GM19238 (cell line): Measurements from ENCODE around the gene ANO2.
"Not testable (repeated sequence)": the region's sequence is repeated elsewhere in the genome, so short reads cannot be mapped to it uniquely, and the experiment has no call there.

ENCODE experiments used
- DNase-seq: peaks from one replicate; pipeline ENCODE4 v3.0.0; 2011; ENCODE audit warnings: low spot score; ENCODE audit not compliant: insufficient read length

ANO2 gene

DNA sequence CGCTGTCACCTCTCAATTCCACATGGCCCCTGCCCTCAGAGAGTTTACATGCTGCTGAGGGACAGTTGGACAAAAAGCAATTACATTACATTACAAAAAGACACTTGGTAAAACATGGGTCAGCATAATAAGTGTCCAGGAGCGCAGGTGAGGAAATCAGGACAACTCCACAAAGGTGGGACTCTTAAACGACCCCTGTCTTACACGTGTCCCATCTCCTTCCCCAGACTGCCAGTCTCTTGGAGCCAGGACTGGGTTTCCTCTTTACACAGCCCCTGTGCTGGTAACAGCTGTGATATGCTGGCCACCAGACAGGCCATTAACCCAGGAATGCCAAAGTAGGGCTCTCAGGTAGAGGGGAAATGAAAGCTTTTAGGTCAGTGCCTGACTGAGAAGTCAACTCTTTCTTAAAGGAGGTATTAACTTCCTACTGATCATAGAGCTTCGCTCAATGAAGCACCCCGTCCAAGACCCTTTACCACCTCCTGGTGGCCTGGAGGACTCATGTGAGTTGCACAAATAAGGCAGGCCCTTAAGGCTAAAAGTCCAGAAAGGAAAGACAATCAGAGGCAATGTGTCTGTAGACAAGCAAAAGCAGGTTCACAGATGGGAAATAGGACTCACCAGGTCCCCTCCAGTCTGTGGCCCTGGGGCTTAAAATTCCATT, 55.5 kb downstream of the ANO2 start:
- no peak for DNase-seq

DNA sequence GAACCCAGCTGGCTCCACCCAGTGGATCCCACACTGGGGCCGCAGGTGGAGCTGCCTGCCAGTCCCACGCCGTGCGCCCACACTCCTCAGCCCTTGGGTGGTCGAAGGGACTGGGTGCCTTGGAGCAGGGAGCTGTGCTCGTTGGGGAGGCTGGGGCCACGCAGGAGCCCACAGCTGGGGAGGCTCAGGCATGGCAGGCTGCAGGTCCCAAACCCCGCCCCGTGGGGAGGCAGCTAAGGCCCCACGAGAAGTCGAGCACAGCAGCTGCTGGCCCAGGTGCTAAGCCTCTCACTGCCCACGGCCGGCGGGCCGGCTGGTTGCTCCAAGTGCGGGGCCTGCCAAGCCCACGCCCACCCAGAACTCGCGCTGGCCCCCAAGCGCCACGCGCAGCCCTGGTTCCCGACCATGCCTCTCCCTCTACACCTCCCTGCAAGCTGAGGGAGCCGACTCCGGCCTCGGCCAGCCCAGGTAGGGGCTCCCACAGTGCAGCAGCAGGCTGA, 56.2 kb downstream of the ANO2 start:
- no peak for DNase-seq

DNA sequence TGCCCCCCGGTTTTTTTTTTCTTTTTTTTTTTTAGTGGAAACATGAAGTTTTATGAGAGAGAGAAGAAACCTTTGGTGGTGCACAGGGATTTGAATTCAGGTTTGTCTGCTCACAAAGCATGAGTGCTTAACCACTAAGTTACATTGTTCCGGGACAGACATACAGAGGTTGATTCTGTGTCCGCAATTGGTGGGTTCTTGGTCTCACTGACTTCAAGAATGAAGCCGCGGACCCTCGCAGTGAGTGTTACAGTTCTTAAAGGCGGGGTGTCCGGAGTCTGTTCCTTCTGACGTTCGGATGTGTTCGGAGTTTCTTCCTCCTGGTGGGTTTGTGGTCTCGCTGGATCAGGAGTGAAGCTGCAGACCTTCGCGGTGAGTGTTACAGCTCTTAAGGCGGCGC, 57.2 kb downstream of the ANO2 start:
- not testable (repeated sequence) for DNase-seq

DNA sequence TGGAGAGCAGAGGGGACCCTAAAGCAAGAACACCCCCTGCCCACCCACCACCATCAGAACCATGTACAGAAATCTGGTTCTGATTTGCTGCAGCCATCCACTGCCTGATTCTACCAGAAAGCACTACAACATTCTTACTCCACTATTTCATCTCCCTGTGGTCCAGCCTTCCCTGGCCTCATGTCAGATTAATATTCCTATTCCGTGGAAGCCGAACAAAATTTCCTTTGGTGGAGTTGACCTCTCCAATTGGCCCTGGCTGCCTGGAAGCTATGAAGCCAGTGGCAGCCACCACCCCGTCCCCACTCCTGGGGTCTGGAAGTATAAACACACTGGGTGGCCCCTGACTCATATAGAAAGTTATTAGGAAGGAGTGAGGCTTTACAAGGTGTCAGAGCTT, 60.2 kb downstream of the ANO2 start:
- no peak for DNase-seq

DNA sequence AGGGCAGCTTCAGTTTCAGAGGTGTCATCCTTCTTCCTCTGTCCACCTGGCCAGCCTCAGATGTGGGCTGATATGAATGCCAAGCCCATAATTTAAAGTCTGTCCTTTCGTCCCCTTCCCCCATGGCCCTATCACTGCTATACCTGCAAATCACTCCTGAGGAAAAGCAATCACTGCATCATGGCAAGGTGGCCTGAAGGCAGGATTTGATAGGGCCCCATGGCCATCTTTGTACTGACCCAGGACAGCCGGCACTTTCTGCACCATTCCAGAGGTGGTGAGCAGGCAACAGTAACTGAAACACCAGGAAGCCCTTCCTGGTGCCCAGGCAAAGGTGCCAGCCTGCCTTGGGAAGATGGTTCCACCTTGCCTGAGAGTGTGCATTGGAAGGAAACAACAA, 60.8 kb downstream of the ANO2 start:
- DNase-seq = no peak

DNA sequence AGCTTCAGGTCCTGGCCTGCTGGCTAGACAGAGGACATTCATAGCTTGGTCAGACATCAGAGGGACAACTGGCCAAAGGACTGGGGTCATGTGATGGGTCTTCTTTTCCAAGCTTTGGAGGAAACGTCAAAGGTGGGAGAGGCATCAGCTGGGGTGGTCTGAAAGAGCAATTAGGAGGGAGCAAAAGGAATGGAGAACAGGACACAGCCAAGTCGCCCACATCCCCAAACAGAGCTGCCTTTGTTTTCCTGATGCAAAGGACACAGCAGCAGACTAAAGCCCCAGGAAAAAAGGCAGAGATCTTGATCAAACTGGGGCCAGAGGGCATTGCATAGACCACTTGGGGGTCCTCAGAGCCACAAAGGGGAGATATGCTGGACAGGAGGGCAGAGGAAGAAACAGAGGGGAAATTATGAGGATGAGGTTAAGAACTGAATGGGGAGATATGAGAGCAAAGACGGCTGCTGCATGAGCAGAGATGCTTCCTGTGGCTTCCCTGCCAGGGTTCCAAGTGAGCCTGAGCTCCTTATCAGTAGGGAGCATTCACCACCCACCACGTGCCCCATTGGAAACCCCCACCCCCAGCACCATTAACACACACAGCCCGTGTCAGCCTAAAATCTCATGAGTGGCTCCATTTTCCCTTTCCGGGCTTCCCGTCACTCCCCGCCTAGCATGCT, 62.4 kb downstream of the ANO2 start:
- no peak for DNase-seq

DNA sequence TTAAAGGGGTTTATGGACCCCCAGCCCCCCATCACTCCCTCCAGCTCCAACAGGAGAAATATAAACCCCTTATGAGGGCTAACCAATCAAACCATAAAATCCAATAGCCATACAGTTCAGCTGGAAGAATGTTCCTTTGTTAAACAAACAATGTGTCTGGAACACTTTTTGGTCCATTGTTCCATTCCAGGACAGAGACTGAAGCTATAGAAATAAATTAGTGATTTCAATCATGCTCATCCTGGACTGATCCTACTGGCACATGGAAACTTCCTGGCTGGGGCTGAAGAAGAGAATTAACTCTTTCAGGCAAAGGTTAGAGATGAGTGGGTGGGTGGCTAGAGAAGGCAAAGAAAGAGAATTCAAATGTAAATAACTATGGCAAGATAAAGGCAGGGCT, 63.4 kb downstream of the ANO2 start:
- no peak for DNase-seq

DNA sequence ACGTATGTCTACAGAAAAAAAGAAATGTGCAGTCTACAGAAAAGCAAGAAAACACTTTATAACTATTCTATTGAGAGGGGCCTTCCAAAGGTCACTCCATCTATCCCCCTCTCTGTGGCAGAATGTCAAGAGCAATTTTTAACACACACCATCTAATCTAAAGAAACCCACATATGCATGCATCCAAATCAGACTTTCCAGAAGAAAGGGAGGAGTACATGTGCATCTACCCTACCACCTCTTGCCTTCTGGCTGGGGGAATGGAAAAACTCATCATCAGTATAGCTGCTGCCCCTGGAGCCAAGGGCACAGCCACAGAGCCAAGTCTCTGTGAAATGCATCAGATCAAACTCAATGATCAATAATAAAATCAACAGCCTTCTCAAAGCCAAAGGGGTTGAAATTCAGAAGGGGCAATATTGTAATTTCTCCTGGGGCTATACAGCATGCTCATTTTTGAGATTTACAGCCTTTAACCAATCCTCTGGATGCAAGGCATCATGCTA, 63.9 kb downstream of the ANO2 start:
- no peak for DNase-seq

DNA sequence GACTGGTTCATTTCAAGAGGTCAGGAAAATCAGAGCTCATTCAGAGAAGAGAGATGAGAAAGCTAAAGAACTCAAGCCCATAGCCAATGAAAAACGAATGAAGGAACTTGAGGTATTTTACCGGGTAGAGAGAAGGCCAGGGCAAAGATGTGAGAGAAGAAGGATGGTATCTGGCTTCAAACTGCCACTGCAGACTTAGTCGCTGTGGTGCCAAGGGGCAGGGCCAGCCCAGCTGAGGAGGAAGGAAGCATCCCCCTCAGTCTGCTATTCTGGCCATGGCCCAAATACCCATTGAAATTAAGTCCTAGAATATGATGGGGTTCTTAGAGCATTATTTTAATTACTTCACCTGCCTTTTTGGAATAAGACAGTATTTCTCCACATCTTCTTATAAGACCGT, 69.2 kb downstream of the ANO2 start:
- DNase-seq = no peak

DNA sequence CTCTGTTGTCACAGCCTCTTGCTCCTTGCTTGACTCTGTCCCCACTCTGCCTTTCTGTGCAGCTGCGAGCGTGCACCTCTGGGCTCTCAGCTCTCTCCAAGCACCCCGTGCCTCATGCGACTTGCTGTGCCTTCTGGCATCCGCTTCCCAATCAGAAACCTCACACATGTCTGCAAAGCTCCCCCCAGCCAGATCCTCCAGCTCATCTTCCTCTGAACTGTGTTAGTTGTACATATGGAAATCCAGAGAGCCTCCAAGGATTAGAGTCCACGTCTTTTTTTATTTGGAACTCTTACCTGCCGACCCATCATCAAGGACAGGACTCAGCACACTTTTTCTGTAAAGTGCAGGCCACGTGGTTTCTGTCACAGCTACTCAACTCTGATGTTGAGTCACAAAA, 70.5 kb downstream of the ANO2 start:
- DNase-seq = no peak

DNA sequence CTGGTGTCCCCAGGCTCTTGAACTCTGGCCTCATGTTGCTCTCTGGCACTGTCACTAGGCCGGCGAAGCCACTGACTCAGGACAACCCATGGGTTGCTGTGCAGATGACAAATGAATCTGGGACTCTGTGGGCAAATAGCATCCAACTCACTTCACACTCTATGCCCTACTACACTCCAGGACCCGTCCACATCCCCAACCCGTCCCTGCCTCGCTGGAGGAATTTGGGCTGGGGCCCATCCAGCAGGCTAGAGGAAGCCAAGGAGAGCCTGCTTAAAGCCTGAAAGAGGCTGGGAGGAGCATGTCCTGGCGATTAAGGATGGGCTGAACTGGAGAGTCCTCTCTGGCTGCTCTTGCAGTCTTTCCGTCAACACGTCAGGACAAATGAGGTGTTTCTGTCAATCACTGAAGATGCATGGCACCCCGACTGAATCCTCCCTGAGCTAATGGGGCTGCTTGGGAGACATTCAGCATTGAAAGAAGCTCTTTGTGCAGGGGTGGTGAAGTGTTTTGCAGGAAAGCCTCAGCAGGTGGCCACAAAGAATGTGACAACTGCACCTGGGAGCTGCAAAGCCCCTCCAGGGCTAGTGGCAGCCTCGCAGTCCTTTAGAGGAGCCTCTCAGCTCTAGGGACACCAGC, 71.7 kb downstream of the ANO2 start:
- DNase-seq = no peak

DNA sequence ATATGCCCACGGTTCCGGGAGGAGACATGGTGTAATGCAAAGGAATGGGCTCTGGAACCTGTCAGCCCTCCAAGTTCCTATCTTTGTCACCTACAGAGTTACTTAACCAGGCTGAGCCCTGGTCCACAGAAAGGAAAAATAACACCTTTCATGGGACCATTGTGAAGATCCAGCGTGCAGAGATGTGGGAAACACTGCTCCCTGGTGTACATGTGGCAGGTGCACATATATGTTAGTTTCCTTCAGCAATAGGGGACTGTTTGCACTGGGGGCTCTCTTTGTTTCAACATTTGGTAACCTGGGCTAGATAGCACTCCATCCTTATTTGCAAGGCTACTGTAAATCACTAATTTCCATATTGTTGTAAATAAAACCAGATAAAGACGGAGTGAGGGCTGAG, 72.3 kb downstream of the ANO2 start:
- DNase-seq = no peak

DNA sequence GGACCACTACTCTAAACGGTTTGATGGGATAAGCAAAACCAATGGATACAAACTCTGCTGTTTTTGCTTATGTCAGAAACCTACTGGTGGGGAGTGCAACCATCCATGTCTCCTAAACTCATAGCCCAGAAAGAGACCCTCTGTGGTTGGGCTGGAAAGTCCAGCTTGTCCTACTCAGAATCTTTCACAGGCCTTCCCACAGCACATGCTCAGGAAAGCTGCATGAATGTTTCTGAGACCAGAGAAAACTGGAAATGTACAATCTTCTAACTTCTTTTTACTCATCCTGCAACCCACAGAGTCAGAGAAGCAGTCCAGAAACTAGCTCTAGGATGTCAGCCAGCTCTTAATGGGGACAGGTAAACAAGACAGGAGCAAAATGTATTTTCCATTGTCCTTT, 73.3 kb downstream of the ANO2 start:
- no peak for DNase-seq

DNA sequence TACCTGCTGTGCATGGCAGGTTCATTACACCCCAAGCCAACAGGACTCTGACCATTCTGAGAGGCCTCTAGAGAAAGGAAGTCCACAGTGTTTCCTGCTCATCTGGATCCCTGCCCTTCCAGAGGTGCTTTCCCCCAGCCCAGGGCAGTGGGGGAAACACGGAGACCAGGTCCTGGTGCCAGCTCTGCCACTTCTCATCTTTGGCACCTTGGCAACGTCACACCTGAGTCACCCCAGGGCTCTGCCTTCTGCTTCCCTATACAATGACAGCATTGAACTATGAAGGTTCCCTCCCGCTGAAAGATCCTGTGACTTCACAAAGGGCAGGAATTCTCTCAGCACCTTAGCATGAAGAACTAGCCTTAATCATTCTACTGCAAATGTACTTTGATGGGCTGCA, 74.9 kb downstream of the ANO2 start:
- DNase-seq = no peak

DNA sequence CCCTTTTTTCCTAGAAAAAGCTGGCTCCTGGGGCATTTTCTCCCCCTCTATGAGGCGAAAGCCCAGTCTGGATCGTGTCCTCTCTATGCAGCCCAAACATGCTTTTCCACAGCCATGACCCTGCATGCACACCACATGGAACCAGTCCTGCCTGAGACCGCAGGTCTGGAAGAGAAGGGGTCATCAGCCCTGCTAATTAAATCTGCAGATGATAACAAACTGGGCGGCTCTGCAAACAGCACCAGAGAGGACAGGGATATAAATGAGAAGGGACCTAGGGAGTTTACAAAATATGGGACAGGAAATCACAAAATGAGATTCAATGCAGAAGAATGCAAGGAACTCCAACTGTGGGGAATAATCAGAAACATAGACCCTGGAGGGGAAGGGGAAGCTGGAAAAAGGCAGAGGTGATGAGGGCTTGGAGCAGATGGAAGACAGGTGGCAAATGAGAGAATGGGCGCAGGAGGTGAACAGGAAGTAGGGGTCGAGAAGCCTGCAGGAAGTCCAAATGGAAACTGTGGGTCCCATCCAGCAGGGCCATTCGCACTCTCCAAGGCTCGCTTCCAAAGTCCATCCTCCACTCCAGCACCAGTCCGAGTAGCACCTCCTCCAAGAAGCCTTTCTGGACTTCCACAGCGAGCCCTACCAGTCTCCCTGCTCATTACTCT, 76.3 kb downstream of the ANO2 start:
- no peak for DNase-seq

DNA sequence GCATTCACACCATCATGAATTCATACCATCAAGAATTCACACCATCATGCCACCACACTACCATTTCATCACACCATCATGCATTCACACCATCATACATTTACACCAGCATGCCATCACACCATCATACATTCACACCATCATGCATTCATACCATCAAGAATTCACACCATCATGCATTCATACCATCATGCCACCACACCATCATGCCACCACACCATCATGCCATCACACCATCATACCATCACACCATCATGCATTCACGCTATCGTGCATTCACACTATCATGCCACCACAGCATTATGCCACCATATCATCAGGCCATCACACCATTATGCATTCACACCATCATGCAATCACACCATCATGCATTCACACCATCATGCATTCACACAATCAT, 79.7 kb downstream of the ANO2 start:
- DNase-seq = no peak

DNA sequence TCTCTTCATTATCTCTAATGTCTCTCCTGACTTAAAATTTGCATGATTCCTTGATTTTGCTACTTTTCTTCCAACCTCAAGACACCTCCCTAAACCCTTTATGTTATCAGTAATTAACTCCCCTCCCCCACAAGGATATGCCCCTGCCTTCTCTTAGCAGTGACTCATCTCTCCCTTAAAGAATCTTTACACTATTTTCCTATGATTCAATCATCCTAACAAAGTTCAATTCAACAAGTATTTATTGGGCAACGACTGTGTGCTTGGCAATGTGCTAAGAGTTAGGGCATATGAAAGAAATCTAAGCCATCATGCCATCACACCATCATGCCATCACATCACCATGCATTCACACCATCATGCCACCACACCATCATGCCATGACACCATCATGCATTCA, 80.1 kb downstream of the ANO2 start:
- DNase-seq = no peak

DNA sequence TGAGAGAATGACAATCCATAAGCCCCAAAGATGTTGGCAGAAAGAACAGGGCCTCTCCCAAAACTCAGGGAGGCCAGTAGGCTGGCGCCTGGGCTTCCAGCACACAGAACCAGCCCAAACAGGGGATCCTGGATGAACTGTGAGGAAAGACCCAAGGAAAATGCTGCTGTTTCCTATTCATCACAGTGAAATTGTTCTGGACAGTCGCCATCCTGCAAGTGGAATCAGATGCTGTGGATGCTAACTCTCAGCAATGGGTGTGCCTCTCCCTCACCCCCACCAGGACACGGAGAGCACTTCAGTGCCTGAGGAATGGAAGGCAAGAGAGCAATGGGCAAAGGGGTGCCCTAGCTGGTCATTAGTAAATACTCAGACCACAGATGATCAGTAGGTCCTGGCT, 80.8 kb downstream of the ANO2 start:
- no peak for DNase-seq

DNA sequence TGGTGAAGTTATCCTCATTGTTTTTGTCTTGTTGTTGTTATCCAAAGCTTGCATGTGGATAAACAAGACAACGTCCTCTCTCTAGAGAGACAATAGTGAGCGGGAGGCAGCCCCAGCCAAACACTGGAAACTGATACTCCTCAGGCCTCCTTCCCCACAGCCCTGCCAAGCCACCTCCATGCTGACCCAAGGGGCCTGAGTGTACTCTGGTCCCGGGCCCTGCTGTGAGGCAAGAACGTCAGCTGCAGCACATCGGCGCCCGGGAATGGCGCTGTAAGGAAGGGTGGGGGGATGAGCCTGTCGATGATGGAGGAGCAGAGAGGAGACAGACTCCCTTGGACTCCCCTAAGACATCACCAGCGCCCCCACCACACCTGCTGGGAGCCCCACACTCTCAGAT, 83.6 kb downstream of the ANO2 start:
- no peak for DNase-seq

DNA sequence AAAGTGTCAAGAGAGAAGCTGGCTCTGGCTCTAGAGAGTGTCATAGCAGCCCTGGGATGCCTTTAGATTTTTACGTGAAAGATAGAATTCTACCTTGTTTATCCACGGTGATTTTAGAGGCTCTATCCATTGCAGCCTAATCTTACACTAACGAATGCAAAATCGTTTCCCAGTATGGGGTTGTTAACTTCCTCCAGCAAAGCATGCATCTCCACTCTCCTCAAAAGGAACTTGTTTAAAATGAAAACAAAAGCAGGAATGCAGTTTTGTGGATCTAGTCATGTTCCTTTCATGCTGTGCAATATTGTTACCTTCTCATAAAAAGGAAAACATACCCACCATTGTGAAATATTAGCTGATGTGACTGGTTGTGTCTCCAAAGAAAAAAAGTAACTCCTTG, 88.4 kb downstream of the ANO2 start:
- DNase-seq = no peak

DNA sequence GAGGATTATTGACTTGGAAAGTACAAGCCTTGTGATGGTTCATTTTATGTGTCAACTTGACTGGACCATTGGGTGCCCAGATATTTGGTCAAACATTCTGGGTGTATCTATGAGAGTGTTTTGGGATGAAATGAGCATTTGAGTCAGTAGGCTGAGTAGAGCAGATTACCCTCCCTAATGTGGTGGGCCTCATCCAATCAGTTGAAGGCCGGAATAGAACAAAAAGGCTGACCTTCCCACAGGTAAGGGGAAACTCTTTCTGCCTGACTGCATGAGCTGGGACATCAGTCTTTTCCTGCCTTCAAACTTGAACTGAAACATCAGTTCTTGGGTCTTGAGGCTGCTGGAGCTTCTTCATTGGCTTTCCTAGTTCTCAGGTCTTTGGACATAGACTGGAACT, 98.1 kb downstream of the ANO2 start:
- DNase-seq = no peak

DNA sequence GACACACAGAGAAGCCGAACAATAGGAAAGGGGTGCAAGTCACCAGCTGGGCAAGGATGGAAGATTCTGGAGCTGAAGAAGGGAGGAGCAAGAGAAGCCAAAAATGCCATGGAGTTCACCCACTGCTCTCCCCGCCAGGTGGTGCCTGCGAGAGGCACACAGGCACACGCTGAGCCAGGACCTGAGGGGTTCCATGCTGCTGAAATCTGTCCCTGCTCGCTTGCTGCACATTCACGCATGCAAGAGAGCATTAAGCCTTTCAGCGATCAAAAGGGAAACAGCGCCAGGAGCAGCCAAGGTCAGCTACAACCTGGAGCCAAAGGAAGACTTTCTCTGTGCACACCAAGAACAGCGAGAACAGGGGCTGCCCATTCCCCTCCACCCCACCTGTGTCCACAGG, 104.1 kb downstream of the ANO2 start:
- no peak for DNase-seq
